ENCODE measurements around the gene HS6ST3. TPM values are rescaled to one million over a fixed set of nuclear protein-coding genes. Genes with fewer than 3 reads are reported as not detected.

The HS6ST3 gene
- total RNA-seq, 1 donor from 2014 or later, result 0.26 TPM

- Mint-ChIP-seq H3K9me3 (peaks cover 6% of the 10 kb centered on the region), H3K4me3 (no peak overlapping the region), H3K27me3 (ENCODE audit: low read depth) (peaks cover 20% of the 10 kb centered on the region), H3K4me1 (no peaks in the 10 kb centered on the region), H3K36me3 (ENCODE audit: low read depth) (no peaks in the 10 kb centered on the region), H3K27ac (ENCODE audit: unreplicated experiment) (no peak overlapping the region)
- DNase-seq (ENCODE audit: low read depth, low spot score), result no peak
- no peak for TF ChIP-seq CTCF (conservative IDR thresholded peaks at IDR 0.05)
These were observed 17.5 kb upstream of the HS6ST3 start for GRCh38 chr13:96072392-96072791.

- H3K27ac Mint-ChIP-seq (ENCODE audit: unreplicated experiment), result no peak overlapping the region
- no peak for DNase-seq (ENCODE audit: low read depth, low spot score)
- TF ChIP-seq CTCF (conservative IDR thresholded peaks at IDR 0.05), result peak; percentile 65
- H3K36me3 Mint-ChIP-seq (ENCODE audit: low read depth), result no peaks in the 10 kb centered on the region
- H3K4me1 Mint-ChIP-seq, result no peaks in the 10 kb centered on the region
- H3K4me3 Mint-ChIP-seq, result no peak overlapping the region
- H3K9me3 Mint-ChIP-seq, result peaks cover 3% of the 10 kb centered on the region
- H3K27me3 Mint-ChIP-seq (ENCODE audit: low read depth), result peaks cover 28% of the 10 kb centered on the region
These were observed 13.9 kb upstream of the HS6ST3 start for GRCh38 chr13:96075953-96076543.

- H3K4me3 Mint-ChIP-seq, result no peak overlapping the region
- peaks cover 45% of the 10 kb centered on the region for H3K27me3 Mint-ChIP-seq (ENCODE audit: low read depth)
- peaks cover 11% of the 10 kb centered on the region for H3K4me1 Mint-ChIP-seq
- H3K36me3 Mint-ChIP-seq (ENCODE audit: low read depth), result no peaks in the 10 kb centered on the region
- no peak overlapping the region for H3K27ac Mint-ChIP-seq (ENCODE audit: unreplicated experiment)
- H3K9me3 Mint-ChIP-seq, result peaks cover 3% of the 10 kb centered on the region
- TF ChIP-seq CTCF (conservative IDR thresholded peaks at IDR 0.05), result no peak
- no peak for DNase-seq (ENCODE audit: low read depth, low spot score)
These were observed 9.2 kb upstream of the HS6ST3 start for GRCh38 chr13:96080676-96081075.

GRCh38 chr13:96081888-96082287 is 8.0 kb upstream of the HS6ST3 start:
- H3K9me3 Mint-ChIP-seq, result no peaks in the 10 kb centered on the region
- no peak overlapping the region for H3K4me3 Mint-ChIP-seq
- peaks cover 14% of the 10 kb centered on the region for H3K4me1 Mint-ChIP-seq
- no peak overlapping the region for H3K27ac Mint-ChIP-seq (ENCODE audit: unreplicated experiment)
- no peak for DNase-seq (ENCODE audit: low read depth, low spot score)
- peaks cover 54% of the 10 kb centered on the region for H3K27me3 Mint-ChIP-seq (ENCODE audit: low read depth)
- H3K36me3 Mint-ChIP-seq (ENCODE audit: low read depth), result no peaks in the 10 kb centered on the region
- no peak for TF ChIP-seq CTCF (conservative IDR thresholded peaks at IDR 0.05)

GRCh38 chr13:96082640-96083039 is 7.3 kb upstream of the HS6ST3 start:
- H3K4me1 Mint-ChIP-seq, result peaks cover 14% of the 10 kb centered on the region
- DNase-seq (ENCODE audit: low read depth, low spot score), result no peak
- H3K27me3 Mint-ChIP-seq (ENCODE audit: low read depth), result peaks cover 58% of the 10 kb centered on the region
- H3K27ac Mint-ChIP-seq (ENCODE audit: unreplicated experiment), result no peak overlapping the region
- H3K9me3 Mint-ChIP-seq, result no peaks in the 10 kb centered on the region
- no peak overlapping the region for H3K4me3 Mint-ChIP-seq
- no peak for TF ChIP-seq CTCF (conservative IDR thresholded peaks at IDR 0.05)
- H3K36me3 Mint-ChIP-seq (ENCODE audit: low read depth), result no peaks in the 10 kb centered on the region
